Neural crest cell (in vitro differentiated cells): ENCODE measurements around the gene TAOK3. TPM values are rescaled to one million over a fixed set of nuclear protein-coding genes. Genes with fewer than 3 reads are reported as not detected.

Experiments
- DNase-seq: peaks from one replicate; pipeline ENCODE4 v3.0.0; 2021; ENCODE audit warnings: low read depth, mixed read lengths, low spot score
- H3K27ac Mint-ChIP-seq: one replicate; pipeline ENCODE4 v1.8.0; 2021; ENCODE audit warnings: mild to moderate bottlenecking, mixed read lengths; ENCODE audit not compliant: unreplicated experiment
- H3K27me3 Mint-ChIP-seq: 2 replicates; pipeline ENCODE4 v1.8.0; 2021; ENCODE audit warnings: low read depth, mild to moderate bottlenecking, mixed read lengths
- H3K36me3 Mint-ChIP-seq: 2 replicates; pipeline ENCODE4 v1.8.0; 2021; ENCODE audit warnings: low read depth, mild to moderate bottlenecking, mixed read lengths
- H3K4me1 Mint-ChIP-seq: 2 replicates; pipeline ENCODE4 v1.8.0; 2021; ENCODE audit warnings: mixed read lengths
- H3K4me3 Mint-ChIP-seq: one replicate; pipeline ENCODE4 v1.8.0; 2021; ENCODE audit warnings: mild to moderate bottlenecking, mixed read lengths
- H3K9me3 Mint-ChIP-seq: 2 replicates; pipeline ENCODE4 v1.8.0; 2021; ENCODE audit warnings: mixed read lengths
- CTCF ChIP-seq: fragments of 200-600 bp; sonication (generic); conservative IDR thresholded peaks from 2 replicates; pipeline ENCODE4 v1.5.0; 2021; ENCODE audit warnings: antibody characterized with exemption, mild to moderate bottlenecking
- total RNA-seq: library from RNA; stranded (reverse); gene quantifications from 2 replicates; pipeline ENCODE4 v1.2.1, GENCODE V29; 2021

The TAOK3 gene
- total RNA-seq, 1 donor from 2014 or later: 15.2 TPM

GRCh38 chr12:118238888-118239287 is 133.8 kb downstream of the TAOK3 start:
- no peak for TF ChIP-seq CTCF
- no peaks in the 10 kb centered on the region for H3K36me3 Mint-ChIP-seq
- no peaks in the 10 kb centered on the region for H3K27me3 Mint-ChIP-seq
- no peak for DNase-seq
- no peaks in the 10 kb centered on the region for H3K9me3 Mint-ChIP-seq
- no peaks in the 10 kb centered on the region for H3K4me1 Mint-ChIP-seq
- no peak overlapping the region for H3K4me3 Mint-ChIP-seq
- no peak overlapping the region for H3K27ac Mint-ChIP-seq

- TF ChIP-seq CTCF: no peak
- no peak overlapping the region for H3K4me3 Mint-ChIP-seq
- H3K4me1 Mint-ChIP-seq: no peaks in the 10 kb centered on the region
- H3K27me3 Mint-ChIP-seq: no peaks in the 10 kb centered on the region
- peaks cover 2% of the 10 kb centered on the region for H3K9me3 Mint-ChIP-seq
- no peaks in the 10 kb centered on the region for H3K36me3 Mint-ChIP-seq
- H3K27ac Mint-ChIP-seq: no peak overlapping the region
- DNase-seq: no peak
These were observed 134.8 kb downstream of the TAOK3 start for GRCh38 chr12:118237908-118238307.

- TF ChIP-seq CTCF: no peak
- no peak for DNase-seq
- Mint-ChIP-seq H3K36me3 (no peaks in the 10 kb centered on the region), H3K4me3 (no peak overlapping the region), H3K27me3 (no peaks in the 10 kb centered on the region), H3K9me3 (peaks cover 2% of the 10 kb centered on the region), H3K4me1 (no peaks in the 10 kb centered on the region), H3K27ac (no peak overlapping the region)
These were observed 135.5 kb downstream of the TAOK3 start for GRCh38 chr12:118237052-118237665.

- H3K27me3 Mint-ChIP-seq: no peaks in the 10 kb centered on the region
These were observed 152.0 kb downstream of the TAOK3 start for GRCh38 chr12:118220702-118221101.

GRCh38 chr12:118219772-118220171 is 152.9 kb downstream of the TAOK3 start:
- Mint-ChIP-seq H3K36me3 (no peaks in the 10 kb centered on the region), H3K4me3 (no peak overlapping the region), H3K4me1 (peaks cover 8% of the 10 kb centered on the region), H3K27me3 (no peaks in the 10 kb centered on the region), H3K27ac (no peak overlapping the region), H3K9me3 (peaks cover 3% of the 10 kb centered on the region)
- DNase-seq: no peak
- TF ChIP-seq CTCF: no peak

More at GRCh38 chr12:118220702-118221101, 152.0 kb downstream of the TAOK3 start:
- no peaks in the 10 kb centered on the region for H3K36me3 Mint-ChIP-seq
- no peak for DNase-seq
- H3K27ac Mint-ChIP-seq: no peak overlapping the region
- no peak overlapping the region for H3K4me3 Mint-ChIP-seq
- TF ChIP-seq CTCF: no peak
- peaks cover 3% of the 10 kb centered on the region for H3K9me3 Mint-ChIP-seq
- peaks cover 8% of the 10 kb centered on the region for H3K4me1 Mint-ChIP-seq
